Endothelial cell of umbilical vein (primary cell): ENCODE data around the gene EPB41L3. TPM values are rescaled to one million over a fixed set of nuclear protein-coding genes. Genes with fewer than 3 reads are reported as not detected.

Experiments used
- BruUV-seq: library from RNA; stranded (reverse); fragments of 400-500 nt; replicated peaks from 2 replicates; lab custom pipeline; 2021; lab: Mats Ljungman, UMichigan
- CTCF ChIA-PET: fragments of 300-600, 350-600 bp; sonication (Branson Sonifier 250); formaldehyde crosslinking; loops from one replicate; lab custom pipeline; 2021; ENCODE audit warnings: antibody characterized with exemption, inconsistent platforms; lab: Charles Lee
- POLR2A ChIA-PET: fragments of 300-600, 350-600 bp; sonication (Branson Sonifier 250); formaldehyde crosslinking; loops from one replicate; lab custom pipeline; 2021; ENCODE audit warnings: antibody characterized with exemption, inconsistent platforms; lab: Charles Lee
- DNase-seq: peaks from one replicate; pipeline ENCODE4 v3.0.0-alpha.2; 2011; ENCODE audit warnings: low read depth, low spot score
- FAIRE-seq: peaks from 2 replicates; lab custom pipeline; 2011; peaks lifted over from hg19 to GRCh38; lab: Jason Lieb, UNC
- H2AFZ ChIP-seq: 2 replicates; pipeline ENCODE4 v1.6.0; 2012; ENCODE audit warnings: low read depth, low read length, control low read depth, inconsistent platforms
- H3K27ac ChIP-seq: 2 replicates; pipeline ENCODE4 v1.5.1; 2011; ENCODE audit warnings: low read depth, mild to moderate bottlenecking, control low read depth, low read length, moderate library complexity; ENCODE audit not compliant: insufficient read depth
- H3K27me3 ChIP-seq, 2 experiments: 2 replicates each; pipeline versions ENCODE4 v1.6.0 to v1.6.1; 2011; ENCODE audit warnings: low read length in 2 of 2, mixed read lengths in 1 of 2; ENCODE audit not compliant: control insufficient read depth in 2 of 2, insufficient read depth in 2 of 2
- H3K36me3 ChIP-seq, 2 experiments: 2 replicates in 1 of 2; 3 replicates in 1 of 2; pipeline ENCODE4 v1.5.1; 2011; ENCODE audit warnings: low read length in 2 of 2, mild to moderate bottlenecking in 1 of 2, moderate library complexity in 1 of 2; ENCODE audit not compliant: control insufficient read depth in 2 of 2, insufficient read depth in 2 of 2; ENCODE audit errors: extremely low read depth in 1 of 2
- H3K4me1 ChIP-seq: 3 replicates; pipeline ENCODE4 v1.5.1; 2011; ENCODE audit warnings: mild to moderate bottlenecking, low read length; ENCODE audit not compliant: control insufficient read depth, insufficient read depth; ENCODE audit errors: extremely low read depth
- H3K4me2 ChIP-seq: 2 replicates; pipeline ENCODE4 v1.6.1; 2011; ENCODE audit warnings: low read length, control low read depth, mixed read lengths; ENCODE audit not compliant: insufficient read depth
- H3K4me3 ChIP-seq, 3 experiments: fragments of 200-600 bp in 1 of 3; sonication (generic), shearing (Covaris generic) in 1 of 3; replicated peaks in 1 of 3; 2 replicates each; pipeline ENCODE4 v1.5.1; 2011 to 2016; ENCODE audit warnings: control low read depth in 3 of 3, low read length in 3 of 3, mild to moderate bottlenecking in 2 of 3, inconsistent platforms in 1 of 3, low read depth in 1 of 3, moderate library complexity in 1 of 3; ENCODE audit not compliant: insufficient read depth in 1 of 3
- H3K79me2 ChIP-seq: 2 replicates; pipeline ENCODE4 v1.6.0; 2012; ENCODE audit warnings: low read length, inconsistent platforms; ENCODE audit not compliant: control insufficient read depth, insufficient read depth
- H3K9ac ChIP-seq: replicated peaks from 2 replicates; pipeline ENCODE3; 2011; ENCODE audit warnings: low read length, control low read depth; ENCODE audit not compliant: insufficient read depth; ENCODE audit errors: extremely low read depth
- H3K9me1 ChIP-seq: replicated peaks from 3 replicates; pipeline ENCODE4 v1.6.0; 2011; ENCODE audit warnings: mild to moderate bottlenecking, low read length; ENCODE audit not compliant: control insufficient read depth, insufficient read depth; ENCODE audit errors: extremely low read depth
- H3K9me3 ChIP-seq: replicated peaks from 2 replicates; pipeline ENCODE4 v1.5.1; 2012; ENCODE audit warnings: low read length, inconsistent platforms; ENCODE audit not compliant: control insufficient read depth, insufficient read depth
- H4K20me1 ChIP-seq: replicated peaks from 2 replicates; pipeline ENCODE3; 2011; ENCODE audit warnings: mild to moderate bottlenecking, low read length; ENCODE audit not compliant: control insufficient read depth, insufficient read depth; ENCODE audit errors: extremely low read depth
- EZH2 ChIP-seq: IDR thresholded peaks from 2 replicates; pipeline ENCODE4 v1.6.1; 2012; ENCODE audit warnings: borderline replicate concordance, low read depth, mild to moderate bottlenecking, moderate library complexity, low read length, inconsistent platforms; ENCODE audit not compliant: severe bottlenecking
- FOS ChIP-seq: IDR thresholded peaks from 2 replicates; pipeline ENCODE4 v1.6.1; 2011; ENCODE audit warnings: mild to moderate bottlenecking, low read length, moderate library complexity, borderline replicate concordance; ENCODE audit not compliant: insufficient read depth
- GATA2 ChIP-seq: IDR thresholded peaks from 2 replicates; pipeline ENCODE4 v1.7.0; 2011; ENCODE audit warnings: low read depth, mild to moderate bottlenecking, moderate library complexity, mixed read lengths, low read length; ENCODE audit not compliant: insufficient read length, insufficient read depth
- JUN ChIP-seq: IDR thresholded peaks from 2 replicates; pipeline ENCODE4 v1.6.1; 2011; ENCODE audit warnings: borderline replicate concordance, low read depth; ENCODE audit not compliant: insufficient read length, insufficient read depth
- MYC ChIP-seq: IDR thresholded peaks from one replicate; pipeline ENCODE4 v1.6.1; 2011; ENCODE audit warnings: mild to moderate bottlenecking, low read depth, low read length
- POLR2A ChIP-seq: IDR thresholded peaks from 2 replicates; pipeline ENCODE4 v1.6.1; 2012; ENCODE audit warnings: low read depth, mild to moderate bottlenecking, control low read depth, low read length
- POLR2AphosphoS5 ChIP-seq: IDR thresholded peaks from 2 replicates; pipeline ENCODE4 v1.6.1; 2012; ENCODE audit warnings: low read depth, mild to moderate bottlenecking, control low read depth, low read length, moderate library complexity; ENCODE audit not compliant: insufficient read depth
- dilution Hi-C: fragments of 300-500 bp; cut with MboI; formaldehyde crosslinking; loops from one replicate; pipeline ENCODE4 v1.15.0; 2019; ENCODE audit warnings: low sequenced_read_pairs; ENCODE audit not compliant: extremely low pct_ligation_motif_present
- intact Hi-C: fragments of 100-400 bp; cut with micrococcal nuclease; formaldehyde crosslinking; loops from one replicate; pipeline ENCODE4 v1.10.0; 2022
- polyA plus RNA-seq, 4 experiments: library from polyadenylated mRNA; depleted of rRNA in 3 of 4; stranded (reverse) in 3 of 4; unstranded in 1 of 4; fragments of >200 nt; gene quantifications; 2 replicates each; pipeline versions ENCODE4 v1.2.1 to v1.2.3, GENCODE V29; 2011 to 2012; ENCODE audit warnings: missing spikeins in 1 of 4
- total RNA-seq: library from RNA; stranded (reverse); gene quantifications from 2 replicates; pipeline ENCODE4 v1.2.3, GENCODE V29; 2021
- TF ChIP-seq, protein P1 (sequence below): IDR thresholded peaks from 2 replicates; pipeline ENCODE4 v1.6.1; 2011; ENCODE audit not compliant: insufficient read depth, insufficient read length
- TF ChIP-seq, protein P2 (sequence below), 2 donors: IDR thresholded peaks; 1 replicate in 1 of 2; 2 replicates in 1 of 2; pipeline ENCODE4 v1.5.1; 2011; ENCODE audit warnings: low read length in 2 of 2, mild to moderate bottlenecking in 2 of 2, moderate library complexity in 2 of 2, control low read depth in 1 of 2, inconsistent platforms in 1 of 2, low read depth in 1 of 2; ENCODE audit not compliant: insufficient read depth in 1 of 2; ENCODE audit errors: extremely low read depth in 1 of 2

The EPB41L3 gene
- total and polyA plus RNA-seq, 2 donors (not counting 3 experiments of a cell fraction or from before 2014, with no cell fraction given), result 38.9 to 114 TPM

DNA sequence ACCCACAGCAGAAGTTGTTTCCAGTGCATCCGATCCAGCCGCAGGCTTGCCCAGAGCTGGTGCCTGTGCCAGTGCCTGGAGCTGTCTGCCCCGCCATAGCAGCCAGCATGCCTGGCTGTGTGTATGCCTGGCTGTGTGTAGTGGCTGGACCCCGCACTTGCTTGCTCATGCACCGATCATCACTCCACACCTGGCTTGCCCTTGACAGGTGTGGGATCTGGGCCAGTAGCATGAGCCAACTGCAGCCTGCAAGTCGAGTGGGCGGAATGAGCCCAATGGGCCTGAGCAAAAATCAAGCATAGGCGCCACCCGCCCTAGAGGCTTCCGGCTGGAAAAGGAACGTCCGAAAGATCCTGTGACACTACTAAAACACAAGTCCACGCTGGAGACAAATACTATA, 74.5 kb downstream of the EPB41L3 start:
- H3K9ac ChIP-seq, result no peak overlapping the region
- H3K4me3 ChIP-seq, result no peak overlapping the region
- H3K79me2 ChIP-seq, result no peaks in the 10 kb centered on the region
- no peaks in the 10 kb centered on the region for H4K20me1 ChIP-seq
- H3K36me3 ChIP-seq, result peaks cover 0 to 2% of the 10 kb centered on the region in 2 experiments
- TF ChIP-seq POLR2A, result no peak
- TF ChIP-seq POLR2AphosphoS5, result no peak
- TF ChIP-seq EZH2, result no peak
- TF ChIP-seq FOS, result no peak
- TF ChIP-seq MYC, result no peak
- no peak for TF ChIP-seq GATA2
- TF ChIP-seq, protein P1, sequence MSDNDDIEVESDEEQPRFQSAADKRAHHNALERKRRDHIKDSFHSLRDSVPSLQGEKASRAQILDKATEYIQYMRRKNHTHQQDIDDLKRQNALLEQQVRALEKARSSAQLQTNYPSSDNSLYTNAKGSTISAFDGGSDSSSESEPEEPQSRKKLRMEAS, result no peak
- TF ChIP-seq, protein P2, sequence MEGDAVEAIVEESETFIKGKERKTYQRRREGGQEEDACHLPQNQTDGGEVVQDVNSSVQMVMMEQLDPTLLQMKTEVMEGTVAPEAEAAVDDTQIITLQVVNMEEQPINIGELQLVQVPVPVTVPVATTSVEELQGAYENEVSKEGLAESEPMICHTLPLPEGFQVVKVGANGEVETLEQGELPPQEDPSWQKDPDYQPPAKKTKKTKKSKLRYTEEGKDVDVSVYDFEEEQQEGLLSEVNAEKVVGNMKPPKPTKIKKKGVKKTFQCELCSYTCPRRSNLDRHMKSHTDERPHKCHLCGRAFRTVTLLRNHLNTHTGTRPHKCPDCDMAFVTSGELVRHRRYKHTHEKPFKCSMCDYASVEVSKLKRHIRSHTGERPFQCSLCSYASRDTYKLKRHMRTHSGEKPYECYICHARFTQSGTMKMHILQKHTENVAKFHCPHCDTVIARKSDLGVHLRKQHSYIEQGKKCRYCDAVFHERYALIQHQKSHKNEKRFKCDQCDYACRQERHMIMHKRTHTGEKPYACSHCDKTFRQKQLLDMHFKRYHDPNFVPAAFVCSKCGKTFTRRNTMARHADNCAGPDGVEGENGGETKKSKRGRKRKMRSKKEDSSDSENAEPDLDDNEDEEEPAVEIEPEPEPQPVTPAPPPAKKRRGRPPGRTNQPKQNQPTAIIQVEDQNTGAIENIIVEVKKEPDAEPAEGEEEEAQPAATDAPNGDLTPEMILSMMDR (IDR thresholded peaks at IDR 0.05; ENCODE audit: extremely low read depth in 1 of 2, insufficient read depth in 1 of 2, low read depth in 1 of 2, low read length in 2 of 2), result no peak
- TF ChIP-seq JUN, result no peak
- H3K9me3 ChIP-seq, result no peaks in the 10 kb centered on the region
- no peak for FAIRE-seq
- no TSS peak for BruUV-seq
- intact Hi-C loops (no loop called here), dilution Hi-C loops (no loop called here)
- H3K9me1 ChIP-seq, result no peaks in the 10 kb centered on the region
- POLR2A ChIA-PET, result no interaction called here
- DNase-seq, result no peak
- H3K4me2 ChIP-seq, result no peak overlapping the region
- H3K27ac ChIP-seq, result no peak overlapping the region
- H2AFZ ChIP-seq, result no peak overlapping the region
- CTCF ChIA-PET, result interaction anchor here (1.1 to 3.0 kb wide), 3 partner anchors 12 to 77 kb away, joined by 3 to 20 read pairs (median 6); no protein-coding TSS in a partner anchor
- peaks cover 19% of the 10 kb centered on the region for H3K4me1 ChIP-seq
- H3K27me3 ChIP-seq, result no peaks in the 10 kb centered on the region
